Cardiac fibroblast (primary cell): ENCODE data around the gene YWHAE.

Source experiments
- DNase-seq, 2 donors: peaks; one replicate each; pipeline versions ENCODE4 v3.0.0 to v3.0.0-alpha.2; 2010; ENCODE audit warnings: low read depth in 2 of 2
- H3K4me3 ChIP-seq, 2 donors: replicated peaks in 1 of 2; 1 replicate in 1 of 2; 2 replicates in 1 of 2; pipeline ENCODE4 v1.5.1; 2011; ENCODE audit warnings: low read depth in 2 of 2, low read length in 2 of 2, mild to moderate bottlenecking in 2 of 2, moderate library complexity in 1 of 2
- CTCF ChIP-seq: IDR thresholded peaks from one replicate; pipeline ENCODE4 v1.5.1; 2011; ENCODE audit warnings: low read depth, mild to moderate bottlenecking, low read length, inconsistent platforms

YWHAE gene

GRCh38 chr17:1302761-1303160 is 97.3 kb downstream of the YWHAE start:
- TF ChIP-seq CTCF = no peak
- no peak for DNase-seq
- no peak overlapping the region for H3K4me3 ChIP-seq

GRCh38 chr17:1301546-1301945 is 98.5 kb downstream of the YWHAE start:
- no peak for TF ChIP-seq CTCF
- DNase-seq = no peak
- no peak overlapping the region for H3K4me3 ChIP-seq

GRCh38 chr17:1300371-1300905 is 99.6 kb downstream of the YWHAE start:
- TF ChIP-seq CTCF = no peak
- no peak overlapping the region for H3K4me3 ChIP-seq
- no peak for DNase-seq

GRCh38 chr17:1299552-1300370 is 100.3 kb downstream of the YWHAE start:
- H3K4me3 ChIP-seq = no peak overlapping the region
- no peak for DNase-seq
- TF ChIP-seq CTCF = no peak

GRCh38 chr17:1298606-1299005 is 101.4 kb downstream of the YWHAE start:
- no peak for DNase-seq
- no peak for TF ChIP-seq CTCF
- no peak overlapping the region for H3K4me3 ChIP-seq
